ENCODE data around the gene MTHFSD. TPM values are rescaled to one million over a fixed set of nuclear protein-coding genes. Genes with fewer than 3 reads are reported as not detected.
A peak's percentile ranks its signal among the peaks of the same experiment; 100 is the strongest.

Gene MTHFSD
- total and polyA plus RNA-seq, 10 of the 15 experiments (the other 5 are each of a cell fraction or from before 2014, with no cell fraction given): 2.2 to 24.5 (median 18.1) TPM

- in situ Hi-C loops (cut with MboI) (no loop called here), intact Hi-C loops (cut with micrococcal nuclease; ENCODE audit: unreplicated experiment) (no loop called here)
- TF ChIP-seq SREBF1 (IDR thresholded peaks at IDR 0.05; ENCODE audit: low read length) (no peak), BCL3 (IDR thresholded peaks at IDR 0.05; ENCODE audit: borderline replicate concordance, insufficient read depth, low read depth, low read length, poor library complexity, severe bottlenecking) (no peak), MTA2 (IDR thresholded peaks at IDR 0.05; ENCODE audit: low read depth) (no peak), ESRRA (IDR thresholded peaks at IDR 0.05; ENCODE audit: low read length) (no peak), RELB (IDR thresholded peaks at IDR 0.05; ENCODE audit: low read depth) (no peak), SPI1 (IDR thresholded peaks at IDR 0.05; ENCODE audit: borderline replicate concordance, insufficient read depth, low read depth, low read length) (0 out of 2 replicates have a peak, but pooled peaks have one; percentile 12)
- Histone ChIP-seq H2AFZ (ENCODE audit: control insufficient read depth, low read depth, low read length) (no peak overlapping the region), H3K9me3 (replicated peaks; ENCODE audit: control insufficient read depth, insufficient read depth, low read length) (no peaks in the 10 kb centered on the region), H3K27ac (ENCODE audit: control insufficient read depth, insufficient read depth) (no peak overlapping the region), H3K9ac (ENCODE audit: control insufficient read depth, insufficient read depth, low read length) (no peak overlapping the region), H4K20me1 (ENCODE audit: control insufficient read depth, insufficient read depth) (no peaks in the 10 kb centered on the region), H3K4me2 (ENCODE audit: control insufficient read depth, insufficient read depth) (no peak overlapping the region), H3K4me3 (no peak overlapping the region), H3K4me1 (ENCODE audit: control insufficient read depth, insufficient read depth, low read length) (no peaks in the 10 kb centered on the region), H3K36me3 (ENCODE audit: control insufficient read depth in 2 of 2, insufficient read depth in 2 of 2, low read length in 1 of 2) (no peaks in the 10 kb centered on the region), H3K79me2 (ENCODE audit: control insufficient read depth, insufficient read depth, low read length) (no peaks in the 10 kb centered on the region), H3K27me3 (replicated peaks in 1 of 2; ENCODE audit: control insufficient read depth in 2 of 2, insufficient read depth in 2 of 2, low read length in 1 of 2) (peaks cover 2 to 9% of the 10 kb centered on the region in 2 experiments; a peak in 2 of 4 replicates)
- ChIA-PET SMC1A (ENCODE audit: uncharacterized antibody, unreplicated experiment) (no interaction called here), RAD21 (ENCODE audit: unreplicated experiment) (no interaction called here), POLR2A (no interaction called here), CTCF (interaction anchor here (1.6 to 1.8 kb wide), 2 partner anchors 9 to 300 kb away, joined by 4 to 5 read pairs; no protein-coding TSS in a partner anchor)
- no TSS peak for BruUV-seq (replicated peaks)
- no peak for DNase-seq (ENCODE audit: low read depth, low spot score)
- no peak for ATAC-seq
- 16% methylated on average over 13 of the region's 13 CpGs for WGBS (ENCODE audit: insufficient coverage, insufficient replicate concordance, low lambda C conversion rate, missing lambda C conversion rate)
- FAIRE-seq: no peak
Measured at GRCh38 chr16:86573646-86574508, 18.8 kb upstream of the MTHFSD start.

All from GM12878 (cell line).